SHP77 treated with DMSO at 0.1 percent for 48 hours (cell line): Measurements from ENCODE around the gene RMDN2.
"Not testable (repeated sequence)": the region's sequence is repeated elsewhere in the genome, so short reads cannot be mapped to it uniquely, and the experiment has no call there.

Experiments
- DNase-seq: peaks from one replicate; lab custom pipeline; 2025; lab: John Stamatoyannopoulos, UW

Gene RMDN2

DNA sequence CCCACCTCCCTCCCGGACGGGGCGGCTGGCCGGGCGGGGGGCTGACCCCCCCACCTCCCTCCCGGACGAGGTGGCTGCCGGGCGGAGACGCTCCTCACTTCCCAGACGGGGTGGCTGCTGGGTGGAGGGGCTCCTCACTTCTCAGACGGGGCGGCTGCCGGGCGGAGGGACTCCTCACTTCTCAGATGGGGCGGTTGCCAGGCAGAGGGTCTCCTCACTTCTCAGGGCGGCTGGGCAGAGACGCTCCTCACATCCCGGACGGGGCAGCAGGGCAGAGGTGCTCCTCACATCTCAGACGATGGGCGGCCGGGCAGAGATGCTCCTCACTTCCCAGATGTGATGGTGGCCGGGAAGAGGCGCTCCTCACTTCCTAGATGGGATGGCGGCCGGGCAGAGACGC, 7.8 kb downstream of the RMDN2 start:
- DNase-seq: not testable (repeated sequence)

DNA sequence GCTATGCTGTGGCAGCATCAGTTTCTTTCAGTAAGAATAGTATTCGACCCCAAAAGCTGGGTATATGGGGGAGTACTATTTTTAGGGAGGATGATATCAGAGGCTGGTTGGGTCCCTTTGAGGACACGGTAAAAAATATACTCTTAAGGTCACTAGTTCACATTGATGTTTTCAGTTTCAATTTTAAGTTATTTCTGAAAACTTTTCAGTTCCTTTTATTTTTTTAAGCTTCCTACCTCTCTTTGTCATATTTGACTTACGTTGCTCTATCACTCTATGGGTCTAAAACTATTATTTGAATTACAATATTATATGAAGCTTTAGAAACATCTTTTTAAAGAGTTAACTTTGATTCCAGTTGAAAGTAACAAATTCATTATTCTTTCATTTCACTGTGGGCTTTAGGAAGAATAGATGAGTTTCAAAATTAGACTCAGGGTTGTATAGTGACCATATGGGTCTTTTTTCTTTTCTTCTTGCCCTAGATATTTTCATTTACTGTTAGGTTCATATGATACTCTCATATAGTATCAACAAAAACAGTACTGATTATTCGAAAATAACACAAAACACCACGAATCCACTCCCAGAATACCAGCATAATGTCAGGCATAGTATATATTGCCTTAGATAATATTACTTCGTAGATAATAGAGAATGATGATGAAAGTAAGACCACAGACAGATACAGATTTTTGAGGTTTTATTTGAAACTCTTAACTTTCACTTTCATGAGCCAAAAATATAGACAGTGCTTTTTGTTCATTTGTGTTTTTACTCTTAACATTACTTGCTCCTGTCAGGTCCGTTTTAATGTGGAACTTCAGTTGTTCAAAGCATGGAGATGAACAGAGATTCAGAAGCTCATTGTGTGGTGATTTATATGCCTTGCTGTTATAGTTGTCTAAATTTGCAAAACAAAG, 9.8 kb downstream of the RMDN2 start:
- no peak for DNase-seq

GRCh38 chr2:37937568-37937967, 12.5 kb downstream of the RMDN2 start:
- not testable (repeated sequence) for DNase-seq

- DNase-seq: not testable (repeated sequence)
Measured at GRCh38 chr2:37941267-37941666, 16.2 kb downstream of the RMDN2 start.

DNA sequence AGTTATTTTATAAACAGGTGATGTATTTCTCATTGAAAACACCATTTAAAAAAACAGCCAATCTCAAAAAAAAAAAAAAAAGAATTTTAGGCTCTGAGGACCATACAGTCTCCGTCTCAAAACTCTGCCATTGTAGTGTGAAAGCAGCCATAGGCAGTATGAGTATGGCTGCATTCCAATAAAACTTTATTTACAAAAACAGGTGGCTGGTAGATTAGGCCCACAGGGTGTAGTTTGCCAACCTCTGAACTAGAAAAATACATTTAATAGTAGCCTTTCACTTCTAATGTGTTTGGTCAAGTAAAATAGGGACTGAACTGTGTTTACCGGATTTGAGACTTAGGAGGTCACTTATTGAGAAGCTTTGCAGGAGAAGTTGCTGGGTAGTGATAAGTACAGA, 19.2 kb downstream of the RMDN2 start:
- no peak for DNase-seq

- no peak for DNase-seq
Measured at GRCh38 chr2:37947306-37947705, 22.2 kb downstream of the RMDN2 start.

DNA sequence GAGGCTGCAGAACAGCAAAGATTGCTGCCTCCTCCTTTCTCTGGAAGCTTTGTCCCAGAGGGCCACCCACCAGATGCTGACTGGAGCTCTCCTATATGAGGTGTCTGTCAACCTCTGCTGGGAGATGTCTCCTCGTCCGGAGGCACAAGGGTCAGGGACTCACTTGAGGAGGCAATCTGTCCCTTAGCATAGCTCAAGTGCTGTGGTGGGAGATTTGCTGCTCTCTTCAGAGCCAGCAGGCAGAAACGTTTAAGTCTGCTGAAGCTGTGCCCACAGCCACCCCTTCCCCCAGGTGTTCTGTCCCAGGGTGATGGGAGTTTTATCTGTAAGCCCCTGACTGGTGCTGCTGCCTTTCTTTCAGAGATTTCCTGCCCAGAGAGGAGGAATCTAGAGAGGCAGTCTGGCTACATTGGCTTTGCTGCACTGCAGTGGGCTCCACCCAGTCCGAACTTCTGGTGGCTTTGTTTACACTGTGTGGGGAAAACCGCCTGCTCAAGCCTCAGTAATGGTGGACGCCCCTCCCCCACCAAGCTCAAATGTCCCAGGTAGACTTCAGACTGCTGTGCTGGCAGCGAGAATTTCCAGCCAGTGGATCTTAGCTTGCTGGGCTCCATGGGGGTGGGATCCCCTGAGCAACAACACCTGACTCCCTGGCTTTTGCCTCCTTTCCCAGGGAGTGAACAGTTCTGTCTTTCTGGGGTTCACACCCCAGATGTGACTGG, 37.1 kb downstream of the RMDN2 start:
- DNase-seq: not testable (repeated sequence)

- DNase-seq: not testable (repeated sequence)
Measured at GRCh38 chr2:37962740-37963121, 37.6 kb downstream of the RMDN2 start.

GRCh38 chr2:37963901-37964300, 38.8 kb downstream of the RMDN2 start:
- not testable (repeated sequence) for DNase-seq

- no peak for DNase-seq
Measured at GRCh38 chr2:37966326-37966725, 41.2 kb downstream of the RMDN2 start.

GRCh38 chr2:37969731-37970130, 44.6 kb downstream of the RMDN2 start:
- no peak for DNase-seq

DNA sequence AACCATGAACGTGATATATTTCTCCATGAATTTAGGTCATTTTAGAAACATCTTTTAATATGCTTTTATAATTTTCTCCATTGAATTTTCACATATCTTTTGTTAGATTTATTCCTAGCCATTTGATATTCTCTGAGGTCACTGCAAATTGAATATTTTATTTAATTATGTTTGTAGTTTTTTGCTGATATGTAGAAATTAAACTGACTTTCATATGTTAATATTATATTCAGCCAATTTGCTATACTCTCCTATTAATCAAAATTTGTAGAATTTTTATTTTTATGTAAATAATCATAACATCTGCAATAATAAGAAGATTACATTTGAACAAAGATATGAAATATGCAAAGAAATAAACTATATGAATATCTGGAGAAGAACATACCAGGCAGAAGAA, 46.9 kb downstream of the RMDN2 start:
- no peak for DNase-seq

DNA sequence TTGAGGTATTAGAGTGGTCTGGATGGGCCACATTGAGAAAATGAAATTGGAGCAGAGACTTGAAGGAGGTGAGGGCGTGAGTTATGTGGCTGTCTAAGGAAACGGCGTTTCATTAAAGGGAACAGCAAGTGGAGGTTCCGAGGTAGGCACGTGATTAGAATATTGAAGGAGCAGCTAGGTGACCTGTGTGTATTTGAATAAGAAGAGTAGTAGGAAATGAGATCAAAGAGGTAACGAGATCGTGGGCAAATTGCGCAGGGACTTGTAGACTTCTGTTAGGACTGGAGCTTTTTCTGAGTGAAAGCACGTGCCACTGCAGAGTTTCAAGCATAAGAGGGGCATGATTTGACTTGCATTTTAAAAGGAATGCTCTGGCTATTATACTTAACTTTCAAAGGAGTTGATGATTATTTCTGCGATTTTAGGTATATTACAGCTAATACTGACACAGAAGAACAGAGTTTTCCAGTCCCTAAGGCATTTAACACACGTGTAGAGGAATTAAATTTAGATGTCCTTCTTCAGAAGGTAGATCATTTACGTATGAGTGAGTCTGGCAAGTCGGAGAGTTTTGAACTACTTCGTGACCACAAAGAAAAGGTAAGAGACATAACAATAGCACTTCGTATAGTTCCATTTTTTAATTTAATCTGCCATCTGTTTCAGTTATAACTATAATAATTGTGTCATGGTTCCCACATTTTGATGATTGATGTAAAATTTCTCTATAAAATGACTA, 48.7 kb downstream of the RMDN2 start:
- no peak for DNase-seq

GRCh38 chr2:37975808-37976207, 50.7 kb downstream of the RMDN2 start:
- no peak for DNase-seq

DNA sequence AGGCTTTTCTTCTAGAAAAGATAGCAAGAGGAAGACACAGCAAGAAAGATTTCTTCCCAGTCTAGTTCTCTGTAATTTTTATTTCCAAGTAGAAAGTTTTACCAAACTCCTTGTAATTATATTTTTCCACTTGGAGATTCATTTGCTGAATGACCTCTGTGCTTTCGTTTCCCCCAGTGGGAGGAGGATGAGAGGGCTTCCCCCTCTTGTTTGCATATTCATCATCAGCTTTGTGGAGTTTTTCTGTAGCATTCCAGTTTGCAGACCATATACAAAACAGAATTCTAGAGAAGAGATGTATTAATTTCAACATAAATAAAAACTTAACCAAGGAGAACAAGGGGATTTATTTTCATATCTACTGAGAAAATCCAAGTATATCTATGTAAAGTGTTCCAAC, 51.3 kb downstream of the RMDN2 start:
- no peak for DNase-seq

GRCh38 chr2:37982147-37982582, 57.1 kb downstream of the RMDN2 start:
- no peak for DNase-seq

- no peak for DNase-seq
Measured at GRCh38 chr2:37982847-37983246, 57.8 kb downstream of the RMDN2 start.

- DNase-seq: no peak
Measured at GRCh38 chr2:37983719-37984118, 58.6 kb downstream of the RMDN2 start.

DNA sequence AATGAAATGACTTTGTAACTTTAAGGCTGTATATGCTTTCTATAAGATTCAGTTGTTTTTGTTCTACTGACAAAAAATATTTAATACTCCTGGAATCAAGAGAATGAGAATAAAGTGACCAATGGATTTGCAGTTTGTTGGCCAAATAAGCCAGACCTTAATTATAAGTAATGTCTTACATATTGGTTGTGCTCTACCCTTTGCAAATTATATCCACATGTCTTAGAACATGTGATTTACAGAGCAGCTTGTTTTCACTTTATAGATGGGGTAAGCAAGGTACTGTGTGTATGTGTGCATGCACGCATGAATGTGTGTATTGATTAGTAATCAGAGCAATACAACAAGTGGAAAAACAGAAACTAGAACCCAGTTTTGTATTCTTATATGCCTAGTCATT, 59.1 kb downstream of the RMDN2 start:
- DNase-seq: no peak

GRCh38 chr2:37984589-37984988, 59.5 kb downstream of the RMDN2 start:
- DNase-seq: no peak

- no peak for DNase-seq
Measured at GRCh38 chr2:37985333-37985732, 60.2 kb downstream of the RMDN2 start.

GRCh38 chr2:37987098-37987775, 62.1 kb downstream of the RMDN2 start:
- DNase-seq: no peak
